GM19397 (cell line): ENCODE measurements around the gene GPRIN1.

Experiments used
- ATAC-seq: cut with Tn5 transposase; IDR thresholded peaks from one replicate; pipeline ENCODE4 v1.9.1; 2021; ENCODE audit warnings: mild to moderate bottlenecking, moderate library complexity; ENCODE audit not compliant: unreplicated experiment

The GPRIN1 gene

DNA sequence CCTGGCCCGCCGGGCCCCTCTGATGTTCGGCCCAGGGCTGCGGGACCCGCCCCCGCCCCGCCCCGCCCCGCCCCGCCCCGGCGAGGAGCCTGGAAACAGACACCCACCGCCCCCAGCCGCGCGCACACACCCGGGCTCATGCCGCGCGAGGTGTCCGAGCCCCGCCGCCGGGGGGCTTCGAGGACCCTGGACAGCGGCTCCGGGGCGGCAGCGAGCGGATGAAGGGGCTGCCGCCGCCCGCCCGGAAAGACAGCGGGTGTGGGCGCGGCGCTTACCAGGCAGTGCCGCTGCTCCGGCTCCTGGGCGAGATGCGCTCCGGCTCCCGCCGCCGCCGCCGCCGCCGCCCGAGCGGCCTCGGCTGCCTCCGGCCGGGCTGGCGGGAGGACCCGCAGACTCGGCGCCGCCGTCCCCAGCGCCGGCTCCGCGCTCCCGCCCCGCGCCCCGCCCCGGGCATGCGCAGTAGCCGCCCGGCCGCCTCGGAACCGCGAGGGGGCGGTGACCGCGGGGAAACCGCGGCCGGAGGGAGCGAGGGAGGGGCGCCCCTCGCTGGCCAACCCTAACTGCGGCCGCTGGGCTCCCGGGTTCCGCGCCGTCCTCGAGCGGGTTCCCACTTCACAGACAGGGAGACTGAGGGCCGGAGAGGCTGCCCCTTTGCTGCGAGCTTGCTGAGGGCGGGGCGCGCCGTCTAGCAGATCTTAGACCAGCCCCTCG is at the start of gene GPRIN1:
TSS of gene GPRIN1 (minus strand) at position 433 of the 711 bp plus-strand sequence. CDS start 10,322 bp downstream, outside the sequence.
- peak; percentile 88 for ATAC-seq

DNA sequence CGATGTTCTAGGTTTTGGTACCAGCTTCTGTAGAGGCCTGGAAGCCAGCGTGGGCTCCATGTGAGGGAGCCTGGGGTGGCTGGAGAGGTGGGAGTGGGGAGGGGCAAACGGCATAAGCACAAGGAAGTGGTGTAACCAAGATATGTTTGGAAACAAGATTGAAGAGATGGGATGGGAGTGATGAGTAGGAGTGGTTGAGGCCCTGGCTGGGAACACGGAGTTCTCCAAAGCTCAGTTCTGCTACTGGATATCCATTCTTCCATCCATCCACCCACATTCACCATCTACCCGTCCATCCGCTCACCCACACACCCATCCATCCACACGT is 49.5 kb upstream of the GPRIN1 start:
- no peak for ATAC-seq

DNA sequence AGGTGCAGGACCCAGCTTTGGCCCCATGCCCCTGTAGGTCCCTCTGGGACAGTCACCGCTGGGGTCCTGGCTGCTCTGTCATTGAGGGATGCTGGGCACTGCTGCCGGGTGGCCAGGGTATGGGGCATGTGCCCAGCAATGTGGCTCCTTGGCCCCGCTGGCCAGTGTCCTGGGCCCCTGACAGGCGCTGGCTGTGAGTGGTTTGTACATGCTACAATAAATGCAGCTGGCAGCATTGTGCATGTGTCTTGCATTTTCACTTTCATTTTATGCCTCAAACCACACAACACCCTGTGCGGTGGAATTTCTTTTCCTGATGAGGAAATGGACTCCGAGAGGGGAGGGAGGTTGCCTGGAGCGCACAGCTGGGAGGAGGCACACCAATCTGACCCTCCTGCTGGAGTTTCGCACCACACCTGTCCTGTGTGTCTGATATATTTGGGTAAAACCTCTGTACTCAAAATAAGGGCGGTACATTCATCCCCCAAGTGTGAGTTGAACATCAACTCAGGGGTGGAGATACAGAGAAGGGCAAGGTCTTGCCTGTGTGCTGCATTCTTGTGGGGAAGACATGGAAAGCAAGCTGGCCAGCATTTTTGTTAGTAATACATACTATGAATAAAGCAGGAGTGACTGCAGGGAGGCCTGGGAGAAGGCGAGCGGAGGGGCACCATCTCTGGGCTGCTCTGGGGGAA is 49.0 kb upstream of the GPRIN1 start:
- no peak for ATAC-seq

DNA sequence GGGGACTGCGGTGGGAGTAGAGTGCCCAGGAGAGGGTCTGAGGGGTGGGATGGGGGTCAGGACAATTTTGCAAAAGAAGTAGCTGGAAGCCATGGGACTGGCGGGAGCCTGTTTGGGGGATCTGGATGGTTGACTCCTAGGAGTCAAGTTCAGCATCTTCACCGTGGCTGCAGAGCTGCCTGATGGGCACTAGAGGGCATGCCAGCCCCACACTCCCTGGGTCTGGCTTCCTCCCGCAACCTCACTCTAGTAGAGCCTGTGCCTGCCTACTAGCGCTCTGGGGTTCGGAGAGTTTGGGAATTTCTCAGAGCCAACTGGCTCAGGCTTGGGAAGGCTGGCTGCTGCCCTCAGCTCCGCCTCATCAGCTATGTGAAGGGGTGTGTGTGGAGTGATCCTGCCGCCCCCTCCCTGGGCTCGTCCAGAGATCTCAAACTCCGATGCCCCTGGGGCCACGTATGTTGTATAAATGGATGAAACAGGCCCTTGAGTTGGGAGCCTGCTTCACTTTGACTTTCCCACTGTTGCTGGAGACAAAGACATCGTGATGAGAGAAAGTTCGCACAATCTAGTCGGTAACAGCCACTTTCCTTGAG is 48.1 kb upstream of the GPRIN1 start:
- ATAC-seq = peak; percentile 33

DNA sequence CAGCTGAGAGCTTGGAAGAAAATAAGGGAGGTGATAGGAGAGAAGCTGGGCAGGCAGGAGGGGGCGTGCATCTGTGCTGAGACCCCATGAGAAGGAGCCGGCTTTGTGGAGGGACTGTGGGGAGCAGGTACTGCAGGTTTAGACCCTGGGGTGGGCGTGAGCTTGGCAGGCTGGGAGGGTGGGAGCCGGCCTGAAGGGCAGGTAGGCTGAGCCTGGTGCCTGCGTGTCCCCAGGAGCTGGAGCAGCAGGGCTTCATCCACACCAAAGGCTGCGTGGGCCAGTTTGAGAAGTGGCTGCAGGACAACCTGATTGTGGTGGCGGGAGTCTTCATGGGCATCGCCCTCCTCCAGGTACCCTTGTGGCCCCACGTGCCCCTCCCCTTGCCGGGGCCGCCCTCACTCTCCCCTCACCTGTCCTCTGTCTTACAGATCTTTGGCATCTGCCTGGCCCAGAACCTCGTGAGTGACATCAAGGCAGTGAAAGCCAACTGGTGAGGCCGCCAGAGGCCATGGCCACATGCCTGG is 46.6 kb upstream of the GPRIN1 start:
- no peak for ATAC-seq

DNA sequence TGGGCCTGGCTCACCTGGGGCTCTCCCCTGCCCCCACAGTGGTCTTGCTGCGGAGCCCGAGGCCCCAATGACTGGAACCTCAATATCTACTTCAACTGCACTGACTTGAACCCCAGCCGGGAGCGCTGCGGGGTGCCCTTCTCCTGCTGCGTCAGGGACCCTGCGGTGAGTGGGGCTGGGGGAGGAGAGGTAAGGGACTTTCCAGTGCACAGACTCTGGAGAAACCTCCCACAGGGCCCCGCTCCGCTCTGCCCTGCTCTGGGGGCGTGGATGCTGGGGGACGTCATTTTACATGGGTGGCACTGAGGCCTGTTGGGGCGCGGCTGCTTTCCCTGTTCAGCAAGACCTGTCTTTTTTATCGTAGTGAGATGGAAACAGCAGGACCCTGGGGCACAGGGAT is 44.9 kb upstream of the GPRIN1 start:
- ATAC-seq = no peak

DNA sequence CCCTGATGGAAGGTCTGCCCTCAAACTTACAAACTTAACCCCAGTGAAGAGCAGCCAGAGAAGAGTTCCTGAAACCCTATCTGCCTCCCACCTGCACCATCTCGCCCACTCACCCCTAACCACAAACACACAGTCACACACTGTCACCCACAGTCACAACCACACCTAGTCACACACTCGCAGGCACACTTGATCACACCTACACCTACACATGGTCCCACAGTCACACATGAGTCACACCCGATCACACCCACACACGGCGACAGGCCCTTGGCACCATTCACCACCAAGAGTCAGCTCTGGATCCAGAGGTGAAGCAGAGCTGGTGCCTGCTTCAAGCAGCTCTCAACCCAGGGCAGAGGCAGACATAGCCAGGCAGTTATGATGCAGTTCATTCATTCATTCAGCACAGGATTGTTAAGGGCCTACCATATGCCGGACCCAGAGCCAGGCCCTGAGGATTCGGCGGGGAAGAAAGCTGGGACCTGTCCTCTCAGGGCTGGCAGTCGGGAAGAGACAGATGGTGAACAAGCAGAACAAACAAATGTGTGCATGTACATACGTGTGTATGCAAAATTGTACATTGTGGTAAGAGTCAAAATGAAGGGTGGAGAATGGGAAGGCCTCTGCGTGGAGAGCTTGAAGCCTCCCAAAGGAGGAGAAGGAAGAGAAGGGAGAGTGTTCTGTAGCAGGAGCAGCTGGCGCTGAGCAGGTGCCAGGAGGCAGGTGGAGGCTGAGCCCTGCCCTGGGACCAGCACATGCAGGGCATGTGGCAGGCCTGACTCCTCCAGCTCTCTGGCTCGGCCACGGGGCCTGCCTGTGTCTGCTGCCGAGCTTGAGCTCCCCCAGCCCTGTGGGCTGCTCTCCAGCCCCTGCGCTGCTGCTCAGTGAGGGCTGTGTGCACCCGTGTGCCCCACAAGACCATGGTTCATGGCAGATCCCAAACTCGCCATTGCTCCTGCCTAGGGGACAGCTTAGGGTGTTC is 43.7 kb upstream of the GPRIN1 start:
- ATAC-seq = no peak

DNA sequence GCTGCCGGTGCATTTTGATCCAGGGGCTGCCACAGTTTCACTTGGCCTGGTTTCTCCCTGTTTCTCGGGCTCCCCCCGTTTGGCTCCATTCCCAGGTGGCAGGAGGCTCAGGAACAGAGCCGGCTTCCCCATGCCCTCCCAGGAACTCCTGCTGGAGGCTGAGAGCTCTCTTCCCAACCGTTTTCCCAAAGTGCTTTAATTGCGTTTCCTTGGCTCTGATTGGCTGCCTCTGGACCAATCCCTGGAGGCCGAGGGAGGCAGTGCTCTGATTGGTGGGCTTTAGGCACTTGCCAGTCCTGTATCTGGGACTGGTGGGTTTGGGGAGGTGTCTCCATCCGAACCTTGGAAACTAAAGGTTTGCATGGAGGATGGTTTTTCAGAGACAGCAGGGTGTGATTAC is 42.2 kb upstream of the GPRIN1 start:
- no peak for ATAC-seq

DNA sequence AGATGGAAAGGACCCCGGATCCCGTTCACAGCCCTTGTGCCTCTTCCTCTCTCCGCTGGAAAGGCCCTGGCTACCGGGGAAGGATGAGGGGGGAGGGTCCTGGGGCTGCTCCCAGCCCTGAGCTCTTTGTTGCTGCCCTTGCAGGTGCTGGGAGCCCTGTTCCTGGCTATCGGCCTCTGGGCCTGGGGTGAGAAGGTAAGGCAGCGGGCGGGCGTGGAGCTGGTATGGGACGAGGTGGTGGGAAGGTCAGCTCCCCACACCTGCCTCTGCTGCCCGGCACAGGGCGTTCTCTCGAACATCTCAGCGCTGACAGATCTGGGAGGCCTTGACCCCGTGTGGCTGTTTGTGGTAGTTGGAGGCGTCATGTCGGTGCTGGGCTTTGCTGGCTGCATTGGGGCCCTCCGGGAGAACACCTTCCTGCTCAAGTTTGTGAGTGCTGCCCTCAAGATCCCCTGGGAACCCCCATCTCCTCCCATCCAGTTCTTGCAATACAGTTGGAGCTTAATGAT is 41.6 kb upstream of the GPRIN1 start:
- no peak for ATAC-seq

DNA sequence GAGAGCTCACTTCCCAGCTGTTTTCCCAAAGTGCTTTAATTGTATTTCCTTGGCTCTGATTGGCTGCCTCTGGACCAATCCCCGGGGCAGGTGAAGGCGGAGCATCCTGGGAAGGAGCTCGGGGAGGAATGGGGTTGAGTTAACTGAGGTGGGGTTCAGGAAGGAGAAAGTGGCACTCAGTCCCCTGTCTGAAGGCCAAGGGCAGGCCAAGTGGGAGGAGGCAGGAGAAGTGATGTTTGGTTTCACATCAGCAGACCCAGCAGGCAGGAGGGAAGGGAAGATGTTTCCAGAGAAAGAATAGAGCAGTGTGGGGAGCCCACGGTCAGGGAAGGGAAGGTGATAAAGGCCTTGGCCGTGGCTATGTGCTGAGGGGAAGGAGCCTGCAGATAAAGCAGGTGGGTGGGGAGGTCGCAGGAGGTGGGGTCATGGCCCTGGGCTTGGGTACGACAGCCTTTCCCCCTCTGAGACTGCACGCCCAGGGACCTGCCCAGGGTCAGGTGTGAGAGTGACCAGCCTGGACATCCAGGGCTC is 40.5 kb upstream of the GPRIN1 start:
- no peak for ATAC-seq

DNA sequence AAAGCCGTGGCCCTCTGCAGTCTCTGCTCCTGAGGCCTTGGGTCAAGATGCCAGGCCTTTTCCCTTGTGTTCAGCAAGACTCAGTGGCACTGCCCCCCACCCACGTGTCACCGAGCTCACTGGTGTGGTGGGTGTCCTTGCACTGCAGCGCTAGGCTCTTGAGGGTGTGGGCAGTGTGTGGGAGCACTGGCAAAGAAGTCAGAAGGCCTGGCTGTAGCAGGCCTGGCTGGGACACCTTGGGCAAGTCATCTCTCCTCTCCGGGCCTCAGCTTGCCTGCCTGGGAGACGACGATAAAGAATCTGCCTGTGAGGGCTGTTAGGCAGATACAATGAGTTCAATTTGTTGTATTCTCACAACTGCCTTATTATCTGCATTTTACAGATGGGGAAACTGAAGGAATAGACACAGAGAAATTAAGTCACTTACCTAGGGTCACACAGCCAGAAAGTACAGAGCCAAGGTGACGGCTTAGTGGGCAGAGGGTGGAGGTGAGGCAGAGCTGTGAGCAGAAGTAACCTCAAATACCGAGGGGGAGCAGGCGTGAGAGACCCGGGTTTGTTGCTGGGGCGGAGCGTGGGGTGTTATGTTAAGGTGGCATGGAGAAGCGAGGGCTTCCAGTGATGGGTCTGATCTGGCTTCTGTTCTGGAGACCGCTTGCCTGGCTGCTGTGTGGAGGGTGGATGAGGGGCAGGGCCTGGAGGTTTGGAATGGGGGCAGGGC is 38.7 kb upstream of the GPRIN1 start:
- no peak for ATAC-seq

DNA sequence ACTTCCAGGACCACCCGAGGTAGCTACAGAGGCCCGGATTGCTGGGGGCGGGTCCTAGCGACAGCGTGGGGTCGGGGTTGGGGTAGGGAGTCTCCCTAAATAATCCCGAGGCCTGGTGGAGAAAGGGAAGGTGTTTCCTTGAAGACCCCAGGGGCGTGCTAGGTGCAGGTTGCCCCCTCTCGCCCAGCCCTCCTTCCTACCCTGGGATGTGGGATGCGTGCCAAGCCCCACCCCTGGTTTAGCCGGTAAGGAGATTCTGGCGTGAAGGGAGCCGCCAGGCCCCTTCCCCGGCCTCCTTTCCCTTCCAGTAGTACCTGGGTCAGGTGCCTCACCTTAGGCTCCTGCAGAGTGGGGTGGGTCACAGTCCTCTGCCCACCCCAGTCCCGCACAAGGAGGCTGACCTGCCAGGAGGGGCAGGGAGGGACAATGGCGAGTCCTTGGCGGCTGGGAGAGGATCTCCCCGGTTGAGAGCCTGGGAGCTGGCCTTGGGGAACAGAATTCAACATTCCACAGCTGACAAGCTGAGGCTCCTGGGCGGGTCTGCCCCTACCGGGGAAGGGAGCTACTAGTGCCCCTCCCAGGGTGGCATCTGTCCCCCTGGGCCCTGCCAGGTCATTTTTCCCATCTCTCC is 38.0 kb upstream of the GPRIN1 start:
- no peak for ATAC-seq

DNA sequence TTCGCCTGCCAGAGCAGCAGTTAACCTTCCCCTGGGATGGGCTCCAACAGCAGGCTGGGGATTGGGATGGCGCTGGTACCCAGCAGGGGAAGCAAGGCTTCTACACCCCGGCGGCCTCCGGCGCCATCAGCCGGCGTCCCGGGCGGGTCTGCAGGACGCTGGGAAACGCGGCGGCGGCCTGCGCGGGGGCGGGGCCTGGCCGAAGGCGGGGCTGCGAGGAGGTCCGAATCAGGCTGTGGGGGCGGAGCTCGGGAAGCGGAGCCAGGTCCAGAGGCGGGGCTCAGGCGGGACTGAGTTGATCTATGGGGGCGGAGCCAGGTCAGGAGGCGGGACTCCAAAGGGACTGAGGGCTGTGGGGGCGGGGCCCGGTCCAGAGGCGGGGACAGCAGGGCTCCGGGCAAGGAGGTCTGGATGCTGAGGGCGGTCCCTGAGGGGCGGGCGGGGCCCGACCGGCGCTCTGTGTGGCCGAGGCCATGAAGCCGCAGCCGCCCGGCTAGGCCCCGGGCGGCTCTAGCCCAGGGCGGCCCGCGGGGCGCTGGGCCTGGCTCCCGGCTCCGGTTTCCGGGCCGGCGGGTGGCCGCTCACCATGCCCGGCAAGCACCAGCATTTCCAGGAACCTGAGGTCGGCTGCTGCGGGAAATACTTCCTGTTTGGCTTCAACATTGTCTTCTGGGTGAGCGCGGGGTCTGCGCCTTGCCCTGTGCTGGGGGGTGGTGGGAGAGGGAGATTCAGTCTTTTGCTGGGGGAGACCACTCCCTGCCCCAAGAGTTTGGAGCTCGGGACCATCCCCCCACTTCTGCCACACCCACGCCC is 37.3 kb upstream of the GPRIN1 start, which contains the start of gene TSPAN17:
TSS of gene TSPAN17 (plus strand) at position 455 of the 813 bp plus-strand sequence. CDS start at position 587, 132 bp downstream.
- peak; percentile 94 for ATAC-seq

DNA sequence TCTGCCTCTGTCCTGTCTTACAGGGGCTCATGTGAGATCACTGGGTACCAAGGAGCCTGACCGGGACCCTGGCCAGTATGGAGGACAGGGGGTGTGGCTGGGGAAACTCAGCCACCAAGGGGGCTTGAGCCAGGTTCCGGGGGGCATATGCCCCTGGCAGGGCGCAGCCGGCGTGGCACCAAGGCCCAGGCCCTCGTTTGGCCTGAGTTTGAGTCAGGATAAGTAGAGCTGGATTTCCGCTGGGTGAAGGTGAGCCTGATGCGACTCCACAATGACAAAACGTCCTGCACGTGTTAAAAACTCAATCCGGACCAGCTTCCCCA is 36.7 kb upstream of the GPRIN1 start:
- ATAC-seq = no peak

DNA sequence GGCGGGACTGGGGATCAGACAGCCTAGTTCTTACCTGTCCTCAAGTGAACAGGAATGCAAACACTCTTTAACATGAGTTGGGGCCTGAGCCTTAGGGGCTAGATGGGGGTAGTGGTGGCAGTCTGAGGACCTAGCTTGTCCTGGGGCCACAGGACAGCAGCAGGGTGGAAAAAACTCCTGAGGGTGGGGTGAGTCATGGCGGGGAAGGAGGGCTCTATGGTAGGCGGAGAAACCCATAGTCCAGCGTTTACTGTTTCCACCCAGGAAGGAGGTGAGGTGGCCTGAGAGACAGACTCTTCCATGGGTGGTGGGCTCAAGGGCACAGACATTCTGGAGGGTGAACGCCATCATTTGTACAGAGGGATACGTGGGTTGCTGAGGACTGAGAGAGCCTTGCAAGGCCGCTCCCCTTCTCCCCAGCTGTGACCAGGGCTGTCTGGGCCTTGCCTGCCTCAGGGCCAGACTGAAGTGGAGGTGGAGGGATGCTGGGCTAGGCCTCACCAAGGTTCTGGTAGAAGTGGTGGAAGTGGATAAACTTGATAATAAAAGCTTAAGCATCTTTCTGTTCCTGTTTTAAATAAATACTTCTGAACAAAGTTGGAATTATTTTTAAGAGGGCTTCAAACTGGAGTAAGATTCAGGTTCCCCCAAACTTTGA is 36.2 kb upstream of the GPRIN1 start:
- ATAC-seq = no peak

DNA sequence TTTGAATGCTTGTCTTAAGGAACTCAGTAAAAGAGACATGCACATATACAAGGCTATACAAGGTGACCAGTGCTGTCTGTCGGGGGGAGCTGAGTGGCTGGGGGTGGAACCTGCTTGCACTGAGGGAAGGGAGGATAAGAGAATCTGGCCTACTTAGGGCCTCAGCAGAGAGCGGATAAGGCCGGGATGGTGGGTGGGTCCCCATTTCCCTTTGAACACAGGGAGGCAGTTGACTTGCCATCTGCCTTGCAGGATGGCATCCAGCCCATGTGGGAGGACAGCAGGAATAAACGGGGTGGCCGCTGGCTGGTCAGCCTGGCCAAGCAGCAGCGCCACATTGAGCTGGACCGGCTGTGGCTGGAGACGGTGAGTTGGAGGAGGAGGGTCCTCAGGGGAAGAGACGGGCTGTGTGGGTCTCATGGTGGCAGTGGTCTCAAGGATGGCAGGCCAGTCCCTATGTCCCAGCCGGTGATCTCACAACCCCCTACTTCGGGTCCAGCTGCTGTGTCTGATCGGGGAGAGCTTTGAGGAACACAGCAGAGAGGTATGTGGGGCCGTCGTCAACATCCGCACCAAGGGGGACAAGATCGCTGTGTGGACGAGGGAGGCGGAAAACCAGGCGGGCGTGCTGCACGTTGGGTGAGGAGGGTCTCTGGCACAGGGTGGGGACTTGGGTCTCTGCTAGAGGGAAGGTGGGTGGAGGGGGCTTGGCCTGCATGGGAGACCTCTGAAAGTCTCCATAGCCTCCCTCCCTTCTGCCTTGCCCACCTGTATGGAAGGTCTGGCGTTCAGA is 35.1 kb upstream of the GPRIN1 start:
- no peak for ATAC-seq

DNA sequence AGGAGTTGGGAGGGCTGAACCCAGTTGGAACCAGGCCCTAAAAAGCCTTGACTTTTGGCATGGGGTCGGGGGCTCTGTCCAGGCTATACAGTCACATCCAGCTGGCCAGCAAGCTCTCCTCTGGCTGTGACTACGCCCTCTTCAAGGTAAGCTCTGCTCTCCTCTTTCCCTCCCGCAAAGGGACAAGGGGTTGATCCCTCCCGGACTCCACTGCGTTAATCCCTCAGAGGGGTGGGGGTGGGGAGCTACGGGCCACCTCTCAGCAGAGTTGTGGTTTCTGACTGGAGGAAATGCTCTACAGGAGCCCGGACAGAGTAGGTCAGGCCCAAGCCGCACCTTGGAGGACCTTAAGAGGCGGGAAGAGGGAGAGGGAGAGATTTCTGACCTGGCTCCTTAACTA is 34.3 kb upstream of the GPRIN1 start:
- ATAC-seq = no peak
